ENCODE measurements around the gene AS3MT. TPM values are rescaled to one million over a fixed set of nuclear protein-coding genes. Genes with fewer than 3 reads are reported as not detected.

AS3MT gene
- polyA plus RNA-seq, 2 of the 4 experiments (the other 2 are of a cell fraction): 10.7 to 10.8 TPM

- ChIA-PET CTCF (interaction anchor here (1.0 to 1.6 kb wide), 2 partner anchors 11 to 21 kb away, joined by 3 to 4 read pairs; partner anchors contain the start of gene AS3MT), POLR2A (no interaction called here)
- 94% methylated on average over 2 of the region's 2 CpGs for WGBS (ENCODE audit: missing lambda C conversion rate)
- H3K4me1 ChIP-seq: no peaks in the 10 kb centered on the region
- H3K27ac ChIP-seq: no peak overlapping the region
- no peak for DNase-seq (ENCODE audit: low read depth in 1 of 2, low spot score in 1 of 2)
- FAIRE-seq: peak; percentile 28
- no peak overlapping the region for H3K4me2 ChIP-seq
- H3K9me3 ChIP-seq: no peaks in the 10 kb centered on the region
- no peak for ATAC-seq
- TF ChIP-seq POLR2AphosphoS2 (conservative IDR thresholded peaks at IDR 0.05; ENCODE audit: low read length) (no peak), GATA3 (IDR thresholded peaks at IDR 0.05; ENCODE audit: borderline replicate concordance) (no peak), RARB (CRISPR knock-in tag; IDR thresholded peaks at IDR 0.05) (no peak), CHD4 (IDR thresholded peaks at IDR 0.05; ENCODE audit: borderline replicate concordance) (no peak), BCL3 (IDR thresholded peaks at IDR 0.05) (no peak), USF2 (IDR thresholded peaks at IDR 0.05) (no peak), HDAC2 (IDR thresholded peaks at IDR 0.05) (no peak), SREBF2 (IDR thresholded peaks at IDR 0.05) (no peak), TFCP2L1 (CRISPR knock-in tag; IDR thresholded peaks at IDR 0.05) (no peak), SMC3 (IDR thresholded peaks at IDR 0.05) (no peak), KDM5A (IDR thresholded peaks at IDR 0.05) (no peak), FOXS1 (CRISPR knock-in tag; IDR thresholded peaks at IDR 0.05) (no peak), HOXB5 (CRISPR knock-in tag; IDR thresholded peaks at IDR 0.05) (no peak), RNF2 (IDR thresholded peaks at IDR 0.05; ENCODE audit: borderline replicate concordance, low read depth) (no peak)
- H3K4me3 ChIP-seq: no peak overlapping the region
Measured at GRCh38 chr10:102880256-102880655, 11.0 kb downstream of the AS3MT start.

GRCh38 chr10:102888048-102888447 is 18.8 kb downstream of the AS3MT start:
- ChIA-PET CTCF (interaction anchor here (1.0 to 3.9 kb wide), 4 partner anchors 13 to 53 kb away, joined by 3 to 11 read pairs (median 6); no protein-coding TSS in a partner anchor), POLR2A (interaction anchor here (1.1 kb wide), 1 partner anchor 524 kb away, joined by 3 read pairs; no protein-coding TSS in a partner anchor)
- no peak for ATAC-seq
- no peak for DNase-seq (ENCODE audit: low read depth in 1 of 2, low spot score in 1 of 2)
- no peak for TF ChIP-seq JUNB (IDR thresholded peaks at IDR 0.05)
- TF ChIP-seq JUN (IDR thresholded peaks at IDR 0.05): no peak
- no peak for TF ChIP-seq CBX8 (IDR thresholded peaks at IDR 0.05)
- TF ChIP-seq KDM1A (IDR thresholded peaks at IDR 0.05; ENCODE audit: low read depth): no peak
- TF ChIP-seq FOXS1 (CRISPR knock-in tag; IDR thresholded peaks at IDR 0.05): no peak
- no peak for TF ChIP-seq BHLHE40 (IDR thresholded peaks at IDR 0.05; ENCODE audit: low read depth, low read length)
- no peak for TF ChIP-seq CEBPB (IDR thresholded peaks at IDR 0.05)
- WGBS (ENCODE audit: missing lambda C conversion rate): 53% methylated on average over 1 of the region's 1 CpG
- H3K27ac ChIP-seq: no peak overlapping the region
- no peak for FAIRE-seq
- H3K4me2 ChIP-seq: no peak overlapping the region
- H3K9me3 ChIP-seq: no peaks in the 10 kb centered on the region
- no peak overlapping the region for H3K4me3 ChIP-seq
- no peaks in the 10 kb centered on the region for H3K4me1 ChIP-seq

GRCh38 chr10:102894466-102895213 is 25.4 kb downstream of the AS3MT start:
- ChIA-PET CTCF (interaction anchor here (0.6 to 12.1 kb wide), 3 partner anchors 22 to 591 kb away, joined by 3 to 242 read pairs (median 3); partner anchors contain the start of gene CYP17A1), POLR2A (no interaction called here)
- Histone ChIP-seq H3K4me2 (no peak overlapping the region), H3K4me3 (no peak overlapping the region), H3K27ac (no peak overlapping the region), H3K4me1 (no peaks in the 10 kb centered on the region), H3K9me3 (no peaks in the 10 kb centered on the region)
- ATAC-seq (no peak), FAIRE-seq (no peak), DNase-seq (ENCODE audit: low read depth in 1 of 2, low spot score in 1 of 2) (no peak)
- 77% methylated on average over 4 of the region's 4 CpGs for WGBS (ENCODE audit: missing lambda C conversion rate)
- no peak for TF ChIP-seq POLR2A (IDR thresholded peaks at IDR 0.05; ENCODE audit: low read length)
- no peak for TF ChIP-seq KDM5A (IDR thresholded peaks at IDR 0.05)
- TF ChIP-seq PHF8 (IDR thresholded peaks at IDR 0.05; ENCODE audit: borderline replicate concordance, low read depth): no peak
- TF ChIP-seq USF2 (IDR thresholded peaks at IDR 0.05): no peak
- TF ChIP-seq BHLHE40 (IDR thresholded peaks at IDR 0.05; ENCODE audit: low read depth, low read length): no peak
- TF ChIP-seq KDM1A (IDR thresholded peaks at IDR 0.05; ENCODE audit: low read depth): no peak
- TF ChIP-seq FOXS1 (CRISPR knock-in tag; IDR thresholded peaks at IDR 0.05): no peak
- TF ChIP-seq ELK1 (IDR thresholded peaks at IDR 0.05; ENCODE audit: low read depth, low read length): no peak
- no peak for TF ChIP-seq HOXB5 (CRISPR knock-in tag; IDR thresholded peaks at IDR 0.05)
- TF ChIP-seq ZFP36 (IDR thresholded peaks at IDR 0.05; ENCODE audit: borderline replicate concordance, partially characterized antibody): no peak
- TF ChIP-seq HMGXB4 (CRISPR knock-in tag; IDR thresholded peaks at IDR 0.05; ENCODE audit: borderline replicate concordance): no peak
- no peak for TF ChIP-seq CBX8 (IDR thresholded peaks at IDR 0.05)
- TF ChIP-seq CHD4 (IDR thresholded peaks at IDR 0.05; ENCODE audit: borderline replicate concordance): no peak
- TF ChIP-seq HOXB13 (CRISPR knock-in tag; IDR thresholded peaks at IDR 0.05; ENCODE audit: low read depth): no peak
- TF ChIP-seq RAD21 (conservative IDR thresholded peaks at IDR 0.05 in 1 of 2, IDR thresholded peaks at IDR 0.05 in 1 of 2): no peak
- TF ChIP-seq MAFK (IDR thresholded peaks at IDR 0.05; ENCODE audit: partially characterized antibody): no peak

Data from A549 (cell line).